ENCODE measurements around the gene NCAM1.

GRCh38 chr11:113314065-113314388 is 352.8 kb downstream of the NCAM1 start:
- TF ChIP-seq CTCF (conservative IDR thresholded peaks at IDR 0.05; ENCODE audit: low read depth, low read length) (no peak), EZH2 (IDR thresholded peaks at IDR 0.05; ENCODE audit: low read length, unreplicated experiment) (no peak), EZH2phosphoT487 (IDR thresholded peaks at IDR 0.05; ENCODE audit: borderline replicate concordance, low read length) (no peak)

Data from PC-3 (cell line).